Measurements from ENCODE around the gene ALK. TPM values are rescaled to one million over a fixed set of nuclear protein-coding genes. Genes with fewer than 3 reads are reported as not detected.

Gene ALK
- total RNA-seq, 4 donors from 2014 or later: 0.08 to 0.40 (median 0.28) TPM

- Histone ChIP-seq H3K36me3 (no peaks in the 10 kb centered on the region), H3K27ac (no peak overlapping the region), H3K4me1 (peaks cover 7 to 8% of the 10 kb centered on the region in 2 donors), H3K9me3 (no peaks in the 10 kb centered on the region), H3K27me3 (no peaks in the 10 kb centered on the region), H3K4me3 (replicated peaks in 1 of 3) (no peak overlapping the region)
- TF ChIP-seq POLR2A (IDR thresholded peaks at IDR 0.05) (no peak), CTCF (IDR thresholded peaks at IDR 0.05) (no peak)
- no peak for DNase-seq
- whole genome bisulfite sequencing, 2 donors: 78 to 91% methylated on average over 4 of the region's 4 CpGs
- intact Hi-C loops (cut with DNase I): no loop called here
Observed at GRCh38 chr2:29528371-29528770, 393.0 kb downstream of the ALK start.

GRCh38 chr2:29527947-29528346, 393.4 kb downstream of the ALK start:
- Histone ChIP-seq H3K27me3 (no peaks in the 10 kb centered on the region), H3K4me1 (peaks cover 7 to 8% of the 10 kb centered on the region in 2 donors), H3K27ac (no peak overlapping the region), H3K36me3 (no peaks in the 10 kb centered on the region), H3K4me3 (replicated peaks in 1 of 3) (no peak overlapping the region), H3K9me3 (no peaks in the 10 kb centered on the region)
- no peak for TF ChIP-seq CTCF (IDR thresholded peaks at IDR 0.05)
- TF ChIP-seq POLR2A (IDR thresholded peaks at IDR 0.05): no peak
- DNase-seq: no peak
- WGBS, 2 donors: 76 to 79% methylated on average over 8 of the region's 8 CpGs
- intact Hi-C loops (cut with DNase I): no loop called here

GRCh38 chr2:29526587-29527586, 394.5 kb downstream of the ALK start:
- no peak overlapping the region for H3K27ac ChIP-seq
- no peaks in the 10 kb centered on the region for H3K27me3 ChIP-seq
- H3K4me1 ChIP-seq: peaks cover 7 to 8% of the 10 kb centered on the region in 2 donors
- TF ChIP-seq POLR2A (IDR thresholded peaks at IDR 0.05) (no peak), CTCF (IDR thresholded peaks at IDR 0.05) (no peak)
- H3K9me3 ChIP-seq: no peaks in the 10 kb centered on the region
- WGBS, 2 donors: 86 to 91% methylated on average over 7 of the region's 7 CpGs
- H3K4me3 ChIP-seq (replicated peaks in 1 of 3): no peak overlapping the region
- H3K36me3 ChIP-seq: no peaks in the 10 kb centered on the region
- DNase-seq: no peak
- intact Hi-C loops (cut with DNase I): no loop called here

- Histone ChIP-seq H3K36me3 (no peaks in the 10 kb centered on the region), H3K27ac (no peak overlapping the region), H3K9me3 (no peaks in the 10 kb centered on the region), H3K4me1 (peaks cover 7 to 8% of the 10 kb centered on the region in 2 donors), H3K27me3 (no peaks in the 10 kb centered on the region), H3K4me3 (replicated peaks in 1 of 3) (no peak overlapping the region)
- TF ChIP-seq POLR2A (IDR thresholded peaks at IDR 0.05) (no peak), CTCF (IDR thresholded peaks at IDR 0.05) (no peak)
- WGBS, 2 donors: 10 to 43% methylated on average over 2 of the region's 2 CpGs
- DNase-seq: peak; percentile 63
- intact Hi-C loops (cut with DNase I): no loop called here
Observed at GRCh38 chr2:29525921-29526320, 395.5 kb downstream of the ALK start.

GRCh38 chr2:29524652-29525051, 396.7 kb downstream of the ALK start:
- H3K27ac ChIP-seq: no peak overlapping the region
- TF ChIP-seq POLR2A (IDR thresholded peaks at IDR 0.05) (no peak), CTCF (IDR thresholded peaks at IDR 0.05) (no peak)
- intact Hi-C loops (cut with DNase I): no loop called here
- 87% methylated on average over 1 of the region's 1 CpG for WGBS, 2 donors
- no peaks in the 10 kb centered on the region for H3K27me3 ChIP-seq
- peaks cover 8 to 12% of the 10 kb centered on the region in 2 donors for H3K4me1 ChIP-seq
- no peak overlapping the region for H3K4me3 ChIP-seq (replicated peaks in 1 of 3)
- no peaks in the 10 kb centered on the region for H3K9me3 ChIP-seq
- H3K36me3 ChIP-seq: no peaks in the 10 kb centered on the region
- no peak for DNase-seq

All from thyroid gland (tissue), 4 donors.